ENCODE results near the gene CELA3B. TPM values are rescaled to one million over a fixed set of nuclear protein-coding genes. Genes with fewer than 3 reads are reported as not detected.
"Not testable (repeated sequence)": the region's sequence is repeated elsewhere in the genome, so short reads cannot be mapped to it uniquely, and the experiment has no call there.

CELA3B gene
- total RNA-seq, 2 donors from 2014 or later = 0.42 to 16.7 TPM

- Histone ChIP-seq H3K9ac (ENCODE audit: low read depth in 2 of 2, low read length in 2 of 2) (no peak overlapping the region), H3K27me3 (no peaks in the 10 kb centered on the region), H3K4me3 (no peak overlapping the region), H3K4me1 (peaks cover 12% of the 10 kb centered on the region), H3K9me3 (no peaks in the 10 kb centered on the region), H3K36me3 (no peaks in the 10 kb centered on the region), H3K27ac (no peak overlapping the region)
- TF ChIP-seq CTCF (IDR thresholded peaks at IDR 0.05) = no peak
- DNase-seq = no peak
- intact Hi-C loops (cut with DNase I) = loop anchor here (5.0 to 10.0 kb wide), 2 partner anchors 84 to 147 kb away; partner anchors contain the start of gene LDLRAD2
Measured at GRCh38 chr1:21961337-21961736, 15.5 kb upstream of the CELA3B start.

GRCh38 chr1:21961799-21962198 lies 15.0 kb upstream of the CELA3B start:
- Histone ChIP-seq H3K9ac (ENCODE audit: low read depth in 2 of 2, low read length in 2 of 2) (no peak overlapping the region), H3K9me3 (no peaks in the 10 kb centered on the region), H3K27me3 (no peaks in the 10 kb centered on the region), H3K27ac (no peak overlapping the region), H3K36me3 (no peaks in the 10 kb centered on the region), H3K4me1 (peaks cover 9% of the 10 kb centered on the region), H3K4me3 (no peak overlapping the region)
- no peak for TF ChIP-seq CTCF (IDR thresholded peaks at IDR 0.05)
- intact Hi-C loops (cut with DNase I) = loop anchor here (5.0 to 10.0 kb wide), 2 partner anchors 84 to 147 kb away; partner anchors contain the start of gene LDLRAD2
- no peak for DNase-seq

- peak; percentile 90 for TF ChIP-seq CTCF (IDR thresholded peaks at IDR 0.05)
- no peaks in the 10 kb centered on the region for H3K27me3 ChIP-seq
- H3K4me1 ChIP-seq = no peaks in the 10 kb centered on the region
- peak; percentile 92 for DNase-seq
- no peak overlapping the region for H3K27ac ChIP-seq
- H3K36me3 ChIP-seq = no peaks in the 10 kb centered on the region
- no peak overlapping the region for H3K4me3 ChIP-seq
- no peak overlapping the region for H3K9ac ChIP-seq (ENCODE audit: low read depth in 2 of 2, low read length in 2 of 2)
- intact Hi-C loops (cut with DNase I) = loop anchor here (5.0 to 10.0 kb wide), 2 partner anchors 86 to 149 kb away; partner anchors contain the start of gene LDLRAD2
- no peaks in the 10 kb centered on the region for H3K9me3 ChIP-seq
Measured at GRCh38 chr1:21963477-21964217, 13.2 kb upstream of the CELA3B start.

GRCh38 chr1:21966247-21967000 lies 10.4 kb upstream of the CELA3B start:
- TF ChIP-seq CTCF (IDR thresholded peaks at IDR 0.05) = no peak
- Histone ChIP-seq H3K9me3 (no peaks in the 10 kb centered on the region), H3K27ac (no peak overlapping the region), H3K9ac (ENCODE audit: low read depth in 2 of 2, low read length in 2 of 2) (no peak overlapping the region), H3K4me3 (no peak overlapping the region), H3K4me1 (no peaks in the 10 kb centered on the region), H3K36me3 (no peaks in the 10 kb centered on the region), H3K27me3 (no peaks in the 10 kb centered on the region)
- DNase-seq = no peak
- intact Hi-C loops (cut with DNase I) = loop anchor here (10.0 kb wide), 1 partner anchor 152 kb away; the partner anchor contains the start of gene LDLRAD2

GRCh38 chr1:21967216-21967615 lies 9.6 kb upstream of the CELA3B start:
- not testable (repeated sequence) for DNase-seq; H3K9me3 ChIP-seq; H3K27me3 ChIP-seq; H3K9ac ChIP-seq (ENCODE audit: low read depth in 2 of 2, low read length in 2 of 2); H3K4me1 ChIP-seq; H3K27ac ChIP-seq; H3K36me3 ChIP-seq; H3K4me3 ChIP-seq
- intact Hi-C loops (cut with DNase I) = loop anchor here (10.0 kb wide), 1 partner anchor 152 kb away; the partner anchor contains the start of gene LDLRAD2

- not testable (repeated sequence) for H3K27ac ChIP-seq; H3K4me3 ChIP-seq; H3K9me3 ChIP-seq; H3K9ac ChIP-seq (ENCODE audit: low read depth in 2 of 2, low read length in 2 of 2); H3K4me1 ChIP-seq; H3K36me3 ChIP-seq; H3K27me3 ChIP-seq; DNase-seq
- intact Hi-C loops (cut with DNase I) = loop anchor here (10.0 kb wide), 1 partner anchor 154 kb away; the partner anchor contains the start of gene LDLRAD2
Measured at GRCh38 chr1:21969066-21969465, 7.8 kb upstream of the CELA3B start.

- H3K9me3 ChIP-seq; H3K27ac ChIP-seq; H3K4me3 ChIP-seq; H3K36me3 ChIP-seq; H3K27me3 ChIP-seq; DNase-seq; H3K9ac ChIP-seq (ENCODE audit: low read depth in 2 of 2, low read length in 2 of 2); intact Hi-C loops (cut with DNase I); H3K4me1 ChIP-seq: not testable (repeated sequence)
Measured at GRCh38 chr1:21970523-21970922, 6.3 kb upstream of the CELA3B start.

GRCh38 chr1:21972973-21973441 lies 3.8 kb upstream of the CELA3B start:
- H3K27ac ChIP-seq; intact Hi-C loops (cut with DNase I); H3K27me3 ChIP-seq; H3K9ac ChIP-seq (ENCODE audit: low read depth in 2 of 2, low read length in 2 of 2); H3K9me3 ChIP-seq; H3K4me3 ChIP-seq; H3K36me3 ChIP-seq; H3K4me1 ChIP-seq; DNase-seq: not testable (repeated sequence)

- H3K9me3 ChIP-seq, H3K27ac ChIP-seq: not testable (repeated sequence)
Measured at GRCh38 chr1:21973948-21974347, 2.9 kb upstream of the CELA3B start.

More at GRCh38 chr1:21973948-21974347, 2.9 kb upstream of the CELA3B start:
- H3K4me1 ChIP-seq; H3K9ac ChIP-seq (ENCODE audit: low read depth in 2 of 2, low read length in 2 of 2); intact Hi-C loops (cut with DNase I); H3K36me3 ChIP-seq; DNase-seq; H3K4me3 ChIP-seq; H3K27me3 ChIP-seq: not testable (repeated sequence)
